ENCODE data around the gene IGFLR1. TPM values are rescaled to one million over a fixed set of nuclear protein-coding genes. Genes with fewer than 3 reads are reported as not detected.

The IGFLR1 gene
- total and polyA plus RNA-seq, 2 donors (not counting 3 experiments of a cell fraction or from before 2014, with no cell fraction given): 2.6 to 7.6 TPM

DNA sequence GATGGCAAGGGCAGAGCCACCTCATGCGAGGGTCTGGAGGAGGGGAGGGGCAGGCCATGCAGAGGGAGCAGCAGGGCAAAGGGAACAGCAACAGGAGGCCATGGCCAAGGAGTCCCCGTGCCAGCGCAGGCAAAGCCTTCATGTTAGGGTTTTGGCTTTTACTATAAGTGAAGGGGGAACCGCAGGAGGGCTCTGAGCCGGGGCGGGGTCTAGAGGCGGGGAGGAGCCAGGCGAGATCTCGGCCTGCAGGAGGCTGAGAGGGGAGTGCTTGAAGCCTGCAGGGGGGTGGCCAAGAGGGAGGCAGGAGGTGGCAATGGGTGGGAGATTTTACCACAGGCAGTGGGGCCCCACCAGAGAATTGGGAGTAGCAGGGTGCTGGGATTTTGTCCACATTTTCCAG, 39.4 kb upstream of the IGFLR1 start:
- no peak for TF ChIP-seq GATA2 (IDR thresholded peaks at IDR 0.05; ENCODE audit: insufficient read depth, insufficient read length, low read depth, low read length)
- TF ChIP-seq MYC (IDR thresholded peaks at IDR 0.05; ENCODE audit: low read depth, low read length): no peak
- TF ChIP-seq EZH2 (IDR thresholded peaks at IDR 0.05; ENCODE audit: borderline replicate concordance, low read depth, low read length, severe bottlenecking): no peak
- no peak for TF ChIP-seq POLR2A (IDR thresholded peaks at IDR 0.05; ENCODE audit: low read depth, low read length)
- no peak for TF ChIP-seq JUN (IDR thresholded peaks at IDR 0.05; ENCODE audit: borderline replicate concordance, insufficient read depth, insufficient read length, low read depth)
- TF ChIP-seq FOS (IDR thresholded peaks at IDR 0.05; ENCODE audit: borderline replicate concordance, insufficient read depth, low read length): no peak
- no peak for TF ChIP-seq POLR2AphosphoS5 (IDR thresholded peaks at IDR 0.05; ENCODE audit: insufficient read depth, low read depth, low read length)
- TF ChIP-seq, protein P1, sequence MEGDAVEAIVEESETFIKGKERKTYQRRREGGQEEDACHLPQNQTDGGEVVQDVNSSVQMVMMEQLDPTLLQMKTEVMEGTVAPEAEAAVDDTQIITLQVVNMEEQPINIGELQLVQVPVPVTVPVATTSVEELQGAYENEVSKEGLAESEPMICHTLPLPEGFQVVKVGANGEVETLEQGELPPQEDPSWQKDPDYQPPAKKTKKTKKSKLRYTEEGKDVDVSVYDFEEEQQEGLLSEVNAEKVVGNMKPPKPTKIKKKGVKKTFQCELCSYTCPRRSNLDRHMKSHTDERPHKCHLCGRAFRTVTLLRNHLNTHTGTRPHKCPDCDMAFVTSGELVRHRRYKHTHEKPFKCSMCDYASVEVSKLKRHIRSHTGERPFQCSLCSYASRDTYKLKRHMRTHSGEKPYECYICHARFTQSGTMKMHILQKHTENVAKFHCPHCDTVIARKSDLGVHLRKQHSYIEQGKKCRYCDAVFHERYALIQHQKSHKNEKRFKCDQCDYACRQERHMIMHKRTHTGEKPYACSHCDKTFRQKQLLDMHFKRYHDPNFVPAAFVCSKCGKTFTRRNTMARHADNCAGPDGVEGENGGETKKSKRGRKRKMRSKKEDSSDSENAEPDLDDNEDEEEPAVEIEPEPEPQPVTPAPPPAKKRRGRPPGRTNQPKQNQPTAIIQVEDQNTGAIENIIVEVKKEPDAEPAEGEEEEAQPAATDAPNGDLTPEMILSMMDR (IDR thresholded peaks at IDR 0.05; ENCODE audit: extremely low read depth in 1 of 2, insufficient read depth in 1 of 2, low read depth in 1 of 2, low read length in 2 of 2): no peak
- TF ChIP-seq, protein P2, sequence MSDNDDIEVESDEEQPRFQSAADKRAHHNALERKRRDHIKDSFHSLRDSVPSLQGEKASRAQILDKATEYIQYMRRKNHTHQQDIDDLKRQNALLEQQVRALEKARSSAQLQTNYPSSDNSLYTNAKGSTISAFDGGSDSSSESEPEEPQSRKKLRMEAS (IDR thresholded peaks at IDR 0.05; ENCODE audit: insufficient read depth, insufficient read length): no peak
- DNase-seq (ENCODE audit: low read depth, low spot score): no peak
- no peaks in the 10 kb centered on the region for H4K20me1 ChIP-seq (replicated peaks; ENCODE audit: control insufficient read depth, extremely low read depth, insufficient read depth, low read length)
- no peak overlapping the region for H3K4me2 ChIP-seq (ENCODE audit: insufficient read depth, low read length)
- no peaks in the 10 kb centered on the region for H3K4me1 ChIP-seq (ENCODE audit: control insufficient read depth, extremely low read depth, insufficient read depth, low read length)
- no peak overlapping the region for H3K27ac ChIP-seq (ENCODE audit: insufficient read depth, low read depth, low read length)
- H3K9me3 ChIP-seq (replicated peaks; ENCODE audit: control insufficient read depth, insufficient read depth, low read length): no peaks in the 10 kb centered on the region
- no peak overlapping the region for H2AFZ ChIP-seq (ENCODE audit: low read depth, low read length)
- no peaks in the 10 kb centered on the region for H3K27me3 ChIP-seq (ENCODE audit: control insufficient read depth in 2 of 2, insufficient read depth in 2 of 2, low read length in 2 of 2)
- H3K9me1 ChIP-seq (replicated peaks; ENCODE audit: control insufficient read depth, extremely low read depth, insufficient read depth, low read length): no peaks in the 10 kb centered on the region
- H3K79me2 ChIP-seq (ENCODE audit: control insufficient read depth, insufficient read depth, low read length): no peaks in the 10 kb centered on the region
- POLR2A ChIA-PET: no interaction called here
- no peak overlapping the region for H3K9ac ChIP-seq (replicated peaks; ENCODE audit: extremely low read depth, insufficient read depth, low read length)
- BruUV-seq (replicated peaks): no TSS peak
- intact Hi-C loops (cut with micrococcal nuclease): no loop called here
- CTCF ChIA-PET: no interaction called here
- dilution Hi-C loops (cut with MboI; ENCODE audit: extremely low pct_ligation_motif_present, low sequenced_read_pairs): no loop called here
- no peak overlapping the region for H3K4me3 ChIP-seq (replicated peaks in 1 of 3; ENCODE audit: insufficient read depth in 1 of 3, low read depth in 1 of 3, low read length in 3 of 3)
- H3K36me3 ChIP-seq (ENCODE audit: control insufficient read depth in 2 of 2, extremely low read depth in 1 of 2, insufficient read depth in 2 of 2, low read length in 2 of 2): peaks cover 0 to 6% of the 10 kb centered on the region in 2 experiments
- no peak for FAIRE-seq
